GM23248 (cell line): ENCODE measurements around the gene SYNGR3.

Source experiments
- EZH2 ChIP-seq: fragments of 200-600 bp; sonication (generic); IDR thresholded peaks from 2 replicates; pipeline ENCODE4 v1.6.1; 2018; ENCODE audit warnings: antibody characterized with exemption, mild to moderate bottlenecking; ENCODE audit not compliant: insufficient read depth, poor library complexity, severe bottlenecking
- EZH2phosphoT487 ChIP-seq: fragments of 200-600 bp; sonication (generic); IDR thresholded peaks from 2 replicates; pipeline ENCODE4 v1.6.1; 2018; ENCODE audit warnings: antibody characterized with exemption, moderate library complexity, mild to moderate bottlenecking, low read depth; ENCODE audit not compliant: insufficient read depth

GRCh38 chr16:2023092-2024031 is 33.6 kb downstream of the SYNGR3 start:
- TF ChIP-seq EZH2phosphoT487 (no peak), EZH2 (no peak)
